Endothelial cell of umbilical vein (primary cell): ENCODE data around the gene KCNF1. TPM values are rescaled to one million over a fixed set of nuclear protein-coding genes. Genes with fewer than 3 reads are reported as not detected.

Experiments used
- BruUV-seq: library from RNA; stranded (reverse); fragments of 400-500 nt; replicated peaks from 2 replicates; lab custom pipeline; 2021; lab: Mats Ljungman, UMichigan
- CTCF ChIA-PET: fragments of 300-600, 350-600 bp; sonication (Branson Sonifier 250); formaldehyde crosslinking; loops from one replicate; lab custom pipeline; 2021; ENCODE audit warnings: antibody characterized with exemption, inconsistent platforms; lab: Charles Lee
- POLR2A ChIA-PET: fragments of 300-600, 350-600 bp; sonication (Branson Sonifier 250); formaldehyde crosslinking; loops from one replicate; lab custom pipeline; 2021; ENCODE audit warnings: antibody characterized with exemption, inconsistent platforms; lab: Charles Lee
- DNase-seq: peaks from one replicate; pipeline ENCODE4 v3.0.0-alpha.2; 2011; ENCODE audit warnings: low read depth, low spot score
- FAIRE-seq: peaks from 2 replicates; lab custom pipeline; 2011; peaks lifted over from hg19 to GRCh38; lab: Jason Lieb, UNC
- H2AFZ ChIP-seq: 2 replicates; pipeline ENCODE4 v1.6.0; 2012; ENCODE audit warnings: low read depth, low read length, control low read depth, inconsistent platforms
- H3K27ac ChIP-seq: 2 replicates; pipeline ENCODE4 v1.5.1; 2011; ENCODE audit warnings: low read depth, mild to moderate bottlenecking, control low read depth, low read length, moderate library complexity; ENCODE audit not compliant: insufficient read depth
- H3K27me3 ChIP-seq, 2 experiments: 2 replicates each; pipeline versions ENCODE4 v1.6.0 to v1.6.1; 2011; ENCODE audit warnings: low read length in 2 of 2, mixed read lengths in 1 of 2; ENCODE audit not compliant: control insufficient read depth in 2 of 2, insufficient read depth in 2 of 2
- H3K36me3 ChIP-seq, 2 experiments: 2 replicates in 1 of 2; 3 replicates in 1 of 2; pipeline ENCODE4 v1.5.1; 2011; ENCODE audit warnings: low read length in 2 of 2, mild to moderate bottlenecking in 1 of 2, moderate library complexity in 1 of 2; ENCODE audit not compliant: control insufficient read depth in 2 of 2, insufficient read depth in 2 of 2; ENCODE audit errors: extremely low read depth in 1 of 2
- H3K4me1 ChIP-seq: 3 replicates; pipeline ENCODE4 v1.5.1; 2011; ENCODE audit warnings: mild to moderate bottlenecking, low read length; ENCODE audit not compliant: control insufficient read depth, insufficient read depth; ENCODE audit errors: extremely low read depth
- H3K4me2 ChIP-seq: 2 replicates; pipeline ENCODE4 v1.6.1; 2011; ENCODE audit warnings: low read length, control low read depth, mixed read lengths; ENCODE audit not compliant: insufficient read depth
- H3K4me3 ChIP-seq, 3 experiments: fragments of 200-600 bp in 1 of 3; sonication (generic), shearing (Covaris generic) in 1 of 3; replicated peaks in 1 of 3; 2 replicates each; pipeline ENCODE4 v1.5.1; 2011 to 2016; ENCODE audit warnings: control low read depth in 3 of 3, low read length in 3 of 3, mild to moderate bottlenecking in 2 of 3, inconsistent platforms in 1 of 3, low read depth in 1 of 3, moderate library complexity in 1 of 3; ENCODE audit not compliant: insufficient read depth in 1 of 3
- H3K79me2 ChIP-seq: 2 replicates; pipeline ENCODE4 v1.6.0; 2012; ENCODE audit warnings: low read length, inconsistent platforms; ENCODE audit not compliant: control insufficient read depth, insufficient read depth
- H3K9ac ChIP-seq: replicated peaks from 2 replicates; pipeline ENCODE3; 2011; ENCODE audit warnings: low read length, control low read depth; ENCODE audit not compliant: insufficient read depth; ENCODE audit errors: extremely low read depth
- H3K9me1 ChIP-seq: replicated peaks from 3 replicates; pipeline ENCODE4 v1.6.0; 2011; ENCODE audit warnings: mild to moderate bottlenecking, low read length; ENCODE audit not compliant: control insufficient read depth, insufficient read depth; ENCODE audit errors: extremely low read depth
- H3K9me3 ChIP-seq: replicated peaks from 2 replicates; pipeline ENCODE4 v1.5.1; 2012; ENCODE audit warnings: low read length, inconsistent platforms; ENCODE audit not compliant: control insufficient read depth, insufficient read depth
- H4K20me1 ChIP-seq: replicated peaks from 2 replicates; pipeline ENCODE3; 2011; ENCODE audit warnings: mild to moderate bottlenecking, low read length; ENCODE audit not compliant: control insufficient read depth, insufficient read depth; ENCODE audit errors: extremely low read depth
- FOS ChIP-seq: IDR thresholded peaks from 2 replicates; pipeline ENCODE4 v1.6.1; 2011; ENCODE audit warnings: mild to moderate bottlenecking, low read length, moderate library complexity, borderline replicate concordance; ENCODE audit not compliant: insufficient read depth
- GATA2 ChIP-seq: IDR thresholded peaks from 2 replicates; pipeline ENCODE4 v1.7.0; 2011; ENCODE audit warnings: low read depth, mild to moderate bottlenecking, moderate library complexity, mixed read lengths, low read length; ENCODE audit not compliant: insufficient read length, insufficient read depth
- JUN ChIP-seq: IDR thresholded peaks from 2 replicates; pipeline ENCODE4 v1.6.1; 2011; ENCODE audit warnings: borderline replicate concordance, low read depth; ENCODE audit not compliant: insufficient read length, insufficient read depth
- MYC ChIP-seq: IDR thresholded peaks from one replicate; pipeline ENCODE4 v1.6.1; 2011; ENCODE audit warnings: mild to moderate bottlenecking, low read depth, low read length
- POLR2A ChIP-seq: IDR thresholded peaks from 2 replicates; pipeline ENCODE4 v1.6.1; 2012; ENCODE audit warnings: low read depth, mild to moderate bottlenecking, control low read depth, low read length
- POLR2AphosphoS5 ChIP-seq: IDR thresholded peaks from 2 replicates; pipeline ENCODE4 v1.6.1; 2012; ENCODE audit warnings: low read depth, mild to moderate bottlenecking, control low read depth, low read length, moderate library complexity; ENCODE audit not compliant: insufficient read depth
- dilution Hi-C: fragments of 300-500 bp; cut with MboI; formaldehyde crosslinking; loops from one replicate; pipeline ENCODE4 v1.15.0; 2019; ENCODE audit warnings: low sequenced_read_pairs; ENCODE audit not compliant: extremely low pct_ligation_motif_present
- intact Hi-C: fragments of 100-400 bp; cut with micrococcal nuclease; formaldehyde crosslinking; loops from one replicate; pipeline ENCODE4 v1.10.0; 2022
- polyA plus RNA-seq, 4 experiments: library from polyadenylated mRNA; depleted of rRNA in 3 of 4; stranded (reverse) in 3 of 4; unstranded in 1 of 4; fragments of >200 nt; gene quantifications; 2 replicates each; pipeline versions ENCODE4 v1.2.1 to v1.2.3, GENCODE V29; 2011 to 2012; ENCODE audit warnings: missing spikeins in 1 of 4
- total RNA-seq: library from RNA; stranded (reverse); gene quantifications from 2 replicates; pipeline ENCODE4 v1.2.3, GENCODE V29; 2021
- TF ChIP-seq, protein P1 (sequence below): IDR thresholded peaks from 2 replicates; pipeline ENCODE4 v1.6.1; 2011; ENCODE audit not compliant: insufficient read depth, insufficient read length
- TF ChIP-seq, protein P2 (sequence below), 2 donors: IDR thresholded peaks; 1 replicate in 1 of 2; 2 replicates in 1 of 2; pipeline ENCODE4 v1.5.1; 2011; ENCODE audit warnings: low read length in 2 of 2, mild to moderate bottlenecking in 2 of 2, moderate library complexity in 2 of 2, control low read depth in 1 of 2, inconsistent platforms in 1 of 2, low read depth in 1 of 2; ENCODE audit not compliant: insufficient read depth in 1 of 2; ENCODE audit errors: extremely low read depth in 1 of 2

Gene KCNF1
- total and polyA plus RNA-seq, 2 donors (not counting 3 experiments of a cell fraction or from before 2014, with no cell fraction given), result 0.23 to 0.42 TPM

DNA sequence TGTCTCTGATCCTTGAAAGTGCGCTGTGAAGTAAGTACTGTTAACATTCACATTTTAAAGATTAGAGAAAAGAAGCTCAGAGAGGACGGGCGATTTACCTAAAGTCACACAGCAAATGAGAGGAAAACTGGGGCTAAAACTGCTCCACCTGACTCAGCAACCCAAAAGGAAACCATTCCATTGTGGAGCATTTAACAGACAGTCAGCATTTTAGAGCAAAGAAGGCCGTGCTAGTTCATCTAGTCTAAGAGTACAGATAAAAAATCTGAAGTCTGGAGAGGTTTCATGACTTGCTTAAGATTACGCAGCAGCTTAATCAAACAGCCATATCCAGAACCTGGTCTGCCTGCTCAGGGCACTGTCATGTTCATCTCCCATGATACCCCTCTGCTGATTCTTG is 19.9 kb upstream of the KCNF1 start:
- H3K9me1 ChIP-seq, result no peaks in the 10 kb centered on the region
- no peak overlapping the region for H3K4me2 ChIP-seq
- no peaks in the 10 kb centered on the region for H3K9me3 ChIP-seq
- DNase-seq, result no peak
- H3K4me1 ChIP-seq, result no peaks in the 10 kb centered on the region
- H3K27me3 ChIP-seq, result peaks cover 0 to 2% of the 10 kb centered on the region in 2 experiments
- FAIRE-seq, result no peak
- no peak overlapping the region for H3K9ac ChIP-seq
- CTCF ChIA-PET, result no interaction called here
- H3K79me2 ChIP-seq, result no peaks in the 10 kb centered on the region
- no peaks in the 10 kb centered on the region for H3K36me3 ChIP-seq
- no peak overlapping the region for H3K27ac ChIP-seq
- H3K4me3 ChIP-seq, result no peak overlapping the region
- TF ChIP-seq, protein P1, sequence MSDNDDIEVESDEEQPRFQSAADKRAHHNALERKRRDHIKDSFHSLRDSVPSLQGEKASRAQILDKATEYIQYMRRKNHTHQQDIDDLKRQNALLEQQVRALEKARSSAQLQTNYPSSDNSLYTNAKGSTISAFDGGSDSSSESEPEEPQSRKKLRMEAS, result no peak
- no peak for TF ChIP-seq FOS
- TF ChIP-seq, protein P2, sequence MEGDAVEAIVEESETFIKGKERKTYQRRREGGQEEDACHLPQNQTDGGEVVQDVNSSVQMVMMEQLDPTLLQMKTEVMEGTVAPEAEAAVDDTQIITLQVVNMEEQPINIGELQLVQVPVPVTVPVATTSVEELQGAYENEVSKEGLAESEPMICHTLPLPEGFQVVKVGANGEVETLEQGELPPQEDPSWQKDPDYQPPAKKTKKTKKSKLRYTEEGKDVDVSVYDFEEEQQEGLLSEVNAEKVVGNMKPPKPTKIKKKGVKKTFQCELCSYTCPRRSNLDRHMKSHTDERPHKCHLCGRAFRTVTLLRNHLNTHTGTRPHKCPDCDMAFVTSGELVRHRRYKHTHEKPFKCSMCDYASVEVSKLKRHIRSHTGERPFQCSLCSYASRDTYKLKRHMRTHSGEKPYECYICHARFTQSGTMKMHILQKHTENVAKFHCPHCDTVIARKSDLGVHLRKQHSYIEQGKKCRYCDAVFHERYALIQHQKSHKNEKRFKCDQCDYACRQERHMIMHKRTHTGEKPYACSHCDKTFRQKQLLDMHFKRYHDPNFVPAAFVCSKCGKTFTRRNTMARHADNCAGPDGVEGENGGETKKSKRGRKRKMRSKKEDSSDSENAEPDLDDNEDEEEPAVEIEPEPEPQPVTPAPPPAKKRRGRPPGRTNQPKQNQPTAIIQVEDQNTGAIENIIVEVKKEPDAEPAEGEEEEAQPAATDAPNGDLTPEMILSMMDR (IDR thresholded peaks at IDR 0.05; ENCODE audit: extremely low read depth in 1 of 2, insufficient read depth in 1 of 2, low read depth in 1 of 2, low read length in 2 of 2), result no peak
- TF ChIP-seq GATA2, result no peak
- no peak for TF ChIP-seq MYC
- no peak for TF ChIP-seq JUN
- no peak for TF ChIP-seq POLR2A
- no peak for TF ChIP-seq POLR2AphosphoS5
- dilution Hi-C loops, result no loop called here
- POLR2A ChIA-PET, result no interaction called here
- H4K20me1 ChIP-seq, result no peaks in the 10 kb centered on the region
- no peak overlapping the region for H2AFZ ChIP-seq
- BruUV-seq, result no TSS peak
- intact Hi-C loops, result no loop called here
